Measurements from ENCODE around the gene TGIF2. TPM values are rescaled to one million over a fixed set of nuclear protein-coding genes. Genes with fewer than 3 reads are reported as not detected.
"Not testable (repeated sequence)": the region's sequence is repeated elsewhere in the genome, so short reads cannot be mapped to it uniquely, and the experiment has no call there.

Gene TGIF2
- total and polyA plus RNA-seq, 2 donors (not counting 3 experiments of a cell fraction or from before 2014, with no cell fraction given), result 18.9 to 21.0 TPM

GRCh38 chr20:36607586-36608387, 34.4 kb downstream of the TGIF2 start:
- TF ChIP-seq GATA2 (IDR thresholded peaks at IDR 0.05; ENCODE audit: insufficient read depth, insufficient read length, low read depth, low read length) (no peak), FOS (IDR thresholded peaks at IDR 0.05; ENCODE audit: borderline replicate concordance, insufficient read depth, low read length) (no peak), EZH2 (IDR thresholded peaks at IDR 0.05; ENCODE audit: borderline replicate concordance, low read depth, low read length, severe bottlenecking) (no peak), POLR2A (IDR thresholded peaks at IDR 0.05; ENCODE audit: low read depth, low read length) (no peak)
- TF ChIP-seq, protein P1, sequence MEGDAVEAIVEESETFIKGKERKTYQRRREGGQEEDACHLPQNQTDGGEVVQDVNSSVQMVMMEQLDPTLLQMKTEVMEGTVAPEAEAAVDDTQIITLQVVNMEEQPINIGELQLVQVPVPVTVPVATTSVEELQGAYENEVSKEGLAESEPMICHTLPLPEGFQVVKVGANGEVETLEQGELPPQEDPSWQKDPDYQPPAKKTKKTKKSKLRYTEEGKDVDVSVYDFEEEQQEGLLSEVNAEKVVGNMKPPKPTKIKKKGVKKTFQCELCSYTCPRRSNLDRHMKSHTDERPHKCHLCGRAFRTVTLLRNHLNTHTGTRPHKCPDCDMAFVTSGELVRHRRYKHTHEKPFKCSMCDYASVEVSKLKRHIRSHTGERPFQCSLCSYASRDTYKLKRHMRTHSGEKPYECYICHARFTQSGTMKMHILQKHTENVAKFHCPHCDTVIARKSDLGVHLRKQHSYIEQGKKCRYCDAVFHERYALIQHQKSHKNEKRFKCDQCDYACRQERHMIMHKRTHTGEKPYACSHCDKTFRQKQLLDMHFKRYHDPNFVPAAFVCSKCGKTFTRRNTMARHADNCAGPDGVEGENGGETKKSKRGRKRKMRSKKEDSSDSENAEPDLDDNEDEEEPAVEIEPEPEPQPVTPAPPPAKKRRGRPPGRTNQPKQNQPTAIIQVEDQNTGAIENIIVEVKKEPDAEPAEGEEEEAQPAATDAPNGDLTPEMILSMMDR (IDR thresholded peaks at IDR 0.05; ENCODE audit: extremely low read depth in 1 of 2, insufficient read depth in 1 of 2, low read depth in 1 of 2, low read length in 2 of 2), result no peak
- intact Hi-C loops (cut with micrococcal nuclease) (loop anchor here (5.0 kb wide), 1 partner anchor 145 kb away; no protein-coding TSS in a partner anchor), dilution Hi-C loops (cut with MboI; ENCODE audit: extremely low pct_ligation_motif_present, low sequenced_read_pairs) (no loop called here)
- BruUV-seq (replicated peaks), result no TSS peak
- no peaks in the 10 kb centered on the region for H3K9me3 ChIP-seq (replicated peaks; ENCODE audit: control insufficient read depth, insufficient read depth, low read length)
- FAIRE-seq, result no peak
- peak overlapping the region; percentile 2 for H3K4me2 ChIP-seq (ENCODE audit: insufficient read depth, low read length)
- no peak overlapping the region for H3K4me3 ChIP-seq (replicated peaks in 1 of 3; ENCODE audit: insufficient read depth in 1 of 3, low read depth in 1 of 3, low read length in 3 of 3)
- H3K27me3 ChIP-seq (ENCODE audit: control insufficient read depth in 2 of 2, insufficient read depth in 2 of 2, low read length in 2 of 2), result no peaks in the 10 kb centered on the region
- H2AFZ ChIP-seq (ENCODE audit: low read depth, low read length), result no peak overlapping the region
- ChIA-PET CTCF (no interaction called here), POLR2A (no interaction called here)
- no peaks in the 10 kb centered on the region for H3K9me1 ChIP-seq (replicated peaks; ENCODE audit: control insufficient read depth, extremely low read depth, insufficient read depth, low read length)
- no peak for DNase-seq (ENCODE audit: low read depth, low spot score)
- peaks cover 11 to 27% of the 10 kb centered on the region in 2 experiments for H3K36me3 ChIP-seq (ENCODE audit: control insufficient read depth in 2 of 2, extremely low read depth in 1 of 2, insufficient read depth in 2 of 2, low read length in 2 of 2)
- no peak overlapping the region for H3K27ac ChIP-seq (ENCODE audit: insufficient read depth, low read depth, low read length)
- H3K9ac ChIP-seq (replicated peaks; ENCODE audit: extremely low read depth, insufficient read depth, low read length), result no peak overlapping the region
- peaks cover 28% of the 10 kb centered on the region for H3K79me2 ChIP-seq (ENCODE audit: control insufficient read depth, insufficient read depth, low read length)
- peaks cover 19% of the 10 kb centered on the region for H3K4me1 ChIP-seq (ENCODE audit: control insufficient read depth, extremely low read depth, insufficient read depth, low read length)
- H4K20me1 ChIP-seq (replicated peaks; ENCODE audit: control insufficient read depth, extremely low read depth, insufficient read depth, low read length), result no peaks in the 10 kb centered on the region

- H3K4me2 ChIP-seq (ENCODE audit: insufficient read depth, low read length); dilution Hi-C loops (cut with MboI; ENCODE audit: extremely low pct_ligation_motif_present, low sequenced_read_pairs); H3K9ac ChIP-seq (replicated peaks; ENCODE audit: extremely low read depth, insufficient read depth, low read length); H3K27me3 ChIP-seq (ENCODE audit: control insufficient read depth in 2 of 2, insufficient read depth in 2 of 2, low read length in 2 of 2); BruUV-seq (replicated peaks); POLR2A ChIA-PET; H3K9me1 ChIP-seq (replicated peaks; ENCODE audit: control insufficient read depth, extremely low read depth, insufficient read depth, low read length); H2AFZ ChIP-seq (ENCODE audit: low read depth, low read length); H3K4me3 ChIP-seq (replicated peaks in 1 of 3; ENCODE audit: insufficient read depth in 1 of 3, low read depth in 1 of 3, low read length in 3 of 3); H4K20me1 ChIP-seq (replicated peaks; ENCODE audit: control insufficient read depth, extremely low read depth, insufficient read depth, low read length); FAIRE-seq; H3K9me3 ChIP-seq (replicated peaks; ENCODE audit: control insufficient read depth, insufficient read depth, low read length); DNase-seq (ENCODE audit: low read depth, low spot score); CTCF ChIA-PET; H3K27ac ChIP-seq (ENCODE audit: insufficient read depth, low read depth, low read length): not testable (repeated sequence)
- intact Hi-C loops (cut with micrococcal nuclease), result loop anchor here (5.0 kb wide), 1 partner anchor 146 kb away; no protein-coding TSS in a partner anchor
- Histone ChIP-seq H3K79me2 (ENCODE audit: control insufficient read depth, insufficient read depth, low read length) (peaks cover 28% of the 10 kb centered on the region), H3K4me1 (ENCODE audit: control insufficient read depth, extremely low read depth, insufficient read depth, low read length) (peaks cover 19% of the 10 kb centered on the region), H3K36me3 (ENCODE audit: control insufficient read depth in 2 of 2, extremely low read depth in 1 of 2, insufficient read depth in 2 of 2, low read length in 2 of 2) (peaks cover 14 to 30% of the 10 kb centered on the region in 2 experiments)
Observed at GRCh38 chr20:36608388-36608728, 35.0 kb downstream of the TGIF2 start.
